GM12864 (cell line): ENCODE data around the gene C9.
"Not testable (repeated sequence)": the region's sequence is repeated elsewhere in the genome, so short reads cannot be mapped to it uniquely, and the experiment has no call there.

ENCODE experiments used
- DNase-seq: peaks from one replicate; pipeline ENCODE4 v3.0.0-alpha.2; 2011; ENCODE audit warnings: low read depth
- H3K4me3 ChIP-seq: 2 replicates; pipeline ENCODE4 v1.5.1; 2011; ENCODE audit warnings: mild to moderate bottlenecking, low read depth, low read length, control low read depth
- TF ChIP-seq, protein P1 (sequence below): IDR thresholded peaks from 2 replicates; pipeline ENCODE4 v1.5.1; 2011; ENCODE audit warnings: low read depth, mild to moderate bottlenecking, moderate library complexity, low read length, control low read depth, inconsistent platforms; ENCODE audit errors: missing control alignments

Gene C9

DNA sequence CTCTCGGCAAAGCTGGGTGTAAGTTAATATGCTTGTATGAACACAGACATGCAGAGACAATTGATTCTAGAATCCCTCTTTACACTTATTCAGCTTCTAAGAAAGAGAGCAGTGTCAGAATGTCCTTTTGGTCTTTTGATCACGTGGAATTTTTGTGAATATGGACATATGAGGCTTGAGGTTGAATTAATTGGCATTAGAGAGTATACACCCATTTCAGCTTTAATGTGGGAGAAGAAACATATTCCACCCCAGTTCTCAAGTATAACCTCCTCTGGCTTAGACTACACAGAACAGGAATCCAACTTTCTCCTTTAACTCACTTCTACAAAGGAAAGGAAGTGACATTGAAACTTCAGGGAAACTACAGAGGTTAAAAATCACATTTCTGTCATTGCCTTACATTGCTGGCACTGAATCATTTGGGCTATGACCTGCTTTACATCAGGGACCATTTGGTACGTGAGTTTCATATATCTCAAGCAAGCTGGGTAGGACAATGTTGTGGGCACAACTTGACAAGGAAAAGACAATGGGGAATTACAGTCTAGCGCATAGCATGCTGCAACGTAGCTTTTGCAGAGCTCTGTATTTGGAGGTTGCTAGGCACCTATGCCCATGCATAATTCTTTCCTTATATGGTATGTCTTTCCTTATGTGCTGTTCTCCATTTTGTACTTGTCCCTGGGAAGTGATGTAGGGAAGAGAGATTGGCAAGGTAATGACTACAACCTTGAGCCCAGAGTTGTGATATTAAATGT lies 41.0 kb upstream of the C9 start:
- H3K4me3 ChIP-seq, result no peak overlapping the region
- TF ChIP-seq, protein P1, sequence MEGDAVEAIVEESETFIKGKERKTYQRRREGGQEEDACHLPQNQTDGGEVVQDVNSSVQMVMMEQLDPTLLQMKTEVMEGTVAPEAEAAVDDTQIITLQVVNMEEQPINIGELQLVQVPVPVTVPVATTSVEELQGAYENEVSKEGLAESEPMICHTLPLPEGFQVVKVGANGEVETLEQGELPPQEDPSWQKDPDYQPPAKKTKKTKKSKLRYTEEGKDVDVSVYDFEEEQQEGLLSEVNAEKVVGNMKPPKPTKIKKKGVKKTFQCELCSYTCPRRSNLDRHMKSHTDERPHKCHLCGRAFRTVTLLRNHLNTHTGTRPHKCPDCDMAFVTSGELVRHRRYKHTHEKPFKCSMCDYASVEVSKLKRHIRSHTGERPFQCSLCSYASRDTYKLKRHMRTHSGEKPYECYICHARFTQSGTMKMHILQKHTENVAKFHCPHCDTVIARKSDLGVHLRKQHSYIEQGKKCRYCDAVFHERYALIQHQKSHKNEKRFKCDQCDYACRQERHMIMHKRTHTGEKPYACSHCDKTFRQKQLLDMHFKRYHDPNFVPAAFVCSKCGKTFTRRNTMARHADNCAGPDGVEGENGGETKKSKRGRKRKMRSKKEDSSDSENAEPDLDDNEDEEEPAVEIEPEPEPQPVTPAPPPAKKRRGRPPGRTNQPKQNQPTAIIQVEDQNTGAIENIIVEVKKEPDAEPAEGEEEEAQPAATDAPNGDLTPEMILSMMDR, result no peak
- DNase-seq, result no peak

GRCh38 chr5:39403761-39404160 lies 39.5 kb upstream of the C9 start:
- H3K4me3 ChIP-seq, result not testable (repeated sequence)

DNA sequence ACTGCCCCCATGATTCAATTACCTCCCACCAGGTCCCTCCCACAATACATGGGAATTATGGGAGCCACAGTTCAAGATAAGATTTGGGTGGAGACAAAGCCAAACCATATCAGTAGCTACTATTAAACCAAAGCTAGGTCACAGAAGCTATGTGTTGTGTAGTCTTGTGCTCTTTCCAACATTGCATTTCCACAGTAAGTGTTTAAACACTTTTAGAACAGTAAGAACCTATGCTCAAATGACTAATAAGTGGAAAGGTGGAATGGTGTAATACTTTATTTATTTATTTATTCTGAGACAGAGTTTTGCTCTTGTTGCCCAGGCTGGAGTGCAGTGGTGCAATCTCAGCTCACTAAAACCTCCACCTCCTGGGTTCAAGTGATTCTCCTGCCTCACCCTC lies 37.8 kb upstream of the C9 start:
- DNase-seq, H3K4me3 ChIP-seq: not testable (repeated sequence)

More at GRCh38 chr5:39403761-39404160, 39.5 kb upstream of the C9 start:
- DNase-seq, result not testable (repeated sequence)

DNA sequence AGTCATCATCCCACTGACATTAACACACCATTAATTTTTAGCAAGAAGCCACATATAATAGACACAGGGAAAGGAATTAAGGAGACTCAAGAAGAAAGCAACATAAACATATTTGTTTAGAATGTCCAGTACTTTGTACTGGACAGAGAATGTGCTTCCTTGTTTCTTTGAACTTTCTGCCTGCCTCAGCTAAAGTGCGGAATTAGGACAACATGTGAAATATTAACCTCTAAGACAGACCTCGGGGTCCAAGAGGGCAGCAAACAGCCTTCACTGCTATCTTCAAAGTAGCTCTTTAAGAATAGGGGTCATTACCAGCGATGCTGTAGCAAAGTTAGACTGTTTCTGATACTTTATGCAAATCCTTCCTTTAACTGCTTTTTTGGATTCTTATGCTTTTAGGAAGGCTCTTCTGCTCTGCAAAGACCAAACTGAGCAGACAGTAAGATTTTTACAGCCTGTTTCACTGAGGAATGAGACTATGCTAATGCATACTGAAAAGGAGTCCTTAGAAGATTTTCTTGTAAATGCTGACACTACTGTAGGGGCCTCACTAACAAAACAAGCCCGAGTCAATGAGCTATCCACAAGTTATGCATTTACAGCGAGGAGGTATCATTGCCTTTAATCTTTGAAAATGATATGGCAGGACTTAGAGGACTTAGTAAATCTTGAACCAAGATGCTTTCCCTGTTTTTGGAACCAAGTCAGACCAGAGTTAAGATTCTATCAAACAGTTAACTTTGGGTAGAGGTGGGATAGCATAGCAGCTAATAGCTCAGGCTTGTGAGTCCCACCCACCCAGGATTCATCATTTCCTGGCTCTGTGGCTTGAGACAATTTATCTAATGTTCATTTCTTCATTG lies 36.7 kb upstream of the C9 start:
- no peak for DNase-seq
- TF ChIP-seq, protein P1, result no peak
- no peak overlapping the region for H3K4me3 ChIP-seq

GRCh38 chr5:39399135-39400036 lies 35.1 kb upstream of the C9 start:
- TF ChIP-seq, protein P1, result no peak
- DNase-seq, result no peak
- no peak overlapping the region for H3K4me3 ChIP-seq

DNA sequence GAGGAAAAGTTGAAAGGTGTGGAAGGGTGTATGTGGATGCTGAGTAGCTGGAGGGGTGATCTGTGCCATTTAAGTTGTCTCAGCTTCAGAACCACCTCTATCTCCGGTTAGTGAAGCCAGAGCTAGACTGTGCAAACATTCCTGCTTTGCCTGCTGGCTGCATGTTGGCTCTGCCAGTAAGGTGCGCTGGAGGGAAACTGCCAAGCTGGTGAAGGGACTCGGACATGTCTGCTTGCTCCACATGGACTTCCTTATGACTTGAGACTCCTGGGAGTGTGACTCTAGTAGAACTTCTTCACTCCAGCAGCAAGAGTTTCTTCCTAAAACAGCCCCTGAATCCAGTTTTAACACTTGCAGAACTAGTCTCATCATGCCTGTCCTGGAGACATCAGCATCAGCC lies 32.5 kb upstream of the C9 start:
- TF ChIP-seq, protein P1, result no peak
- no peak overlapping the region for H3K4me3 ChIP-seq
- DNase-seq, result no peak

GRCh38 chr5:39395521-39395920 lies 31.2 kb upstream of the C9 start:
- no peak overlapping the region for H3K4me3 ChIP-seq
- no peak for DNase-seq
- TF ChIP-seq, protein P1, result no peak
